Breast epithelium (tissue), 3 donors: ENCODE data around the gene PRDM5.

Experiments used
- POLR2A ChIP-seq: fragments of 450-650 bp; IDR thresholded peaks from one replicate; pipeline ENCODE4 v1.6.1; 2016; ENCODE audit warnings: antibody characterized with exemption, mild to moderate bottlenecking, moderate library complexity
- POLR2AphosphoS5 ChIP-seq, 3 donors: sonication (generic); formaldehyde crosslinking; IDR thresholded peaks; one replicate each; pipeline ENCODE4 v1.6.1; 2017; ENCODE audit warnings: antibody characterized with exemption in 3 of 3
- TF ChIP-seq, protein P1 (sequence below), 3 donors: fragments of 450-650 bp; IDR thresholded peaks; one replicate each; pipeline ENCODE4 v1.5.1; 2016 to 2017; ENCODE audit warnings: antibody characterized with exemption in 3 of 3, mild to moderate bottlenecking in 3 of 3, moderate library complexity in 3 of 3

- TF ChIP-seq, protein P1, sequence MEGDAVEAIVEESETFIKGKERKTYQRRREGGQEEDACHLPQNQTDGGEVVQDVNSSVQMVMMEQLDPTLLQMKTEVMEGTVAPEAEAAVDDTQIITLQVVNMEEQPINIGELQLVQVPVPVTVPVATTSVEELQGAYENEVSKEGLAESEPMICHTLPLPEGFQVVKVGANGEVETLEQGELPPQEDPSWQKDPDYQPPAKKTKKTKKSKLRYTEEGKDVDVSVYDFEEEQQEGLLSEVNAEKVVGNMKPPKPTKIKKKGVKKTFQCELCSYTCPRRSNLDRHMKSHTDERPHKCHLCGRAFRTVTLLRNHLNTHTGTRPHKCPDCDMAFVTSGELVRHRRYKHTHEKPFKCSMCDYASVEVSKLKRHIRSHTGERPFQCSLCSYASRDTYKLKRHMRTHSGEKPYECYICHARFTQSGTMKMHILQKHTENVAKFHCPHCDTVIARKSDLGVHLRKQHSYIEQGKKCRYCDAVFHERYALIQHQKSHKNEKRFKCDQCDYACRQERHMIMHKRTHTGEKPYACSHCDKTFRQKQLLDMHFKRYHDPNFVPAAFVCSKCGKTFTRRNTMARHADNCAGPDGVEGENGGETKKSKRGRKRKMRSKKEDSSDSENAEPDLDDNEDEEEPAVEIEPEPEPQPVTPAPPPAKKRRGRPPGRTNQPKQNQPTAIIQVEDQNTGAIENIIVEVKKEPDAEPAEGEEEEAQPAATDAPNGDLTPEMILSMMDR (IDR thresholded peaks at IDR 0.05), result no peak
- TF ChIP-seq POLR2AphosphoS5 (IDR thresholded peaks at IDR 0.05), result no peak
- no peak for TF ChIP-seq POLR2A
These were observed 255.4 kb downstream of the PRDM5 start for GRCh38 chr4:120667102-120667501.
